ENCODE data around the gene OBI1.

The OBI1 gene

DNA sequence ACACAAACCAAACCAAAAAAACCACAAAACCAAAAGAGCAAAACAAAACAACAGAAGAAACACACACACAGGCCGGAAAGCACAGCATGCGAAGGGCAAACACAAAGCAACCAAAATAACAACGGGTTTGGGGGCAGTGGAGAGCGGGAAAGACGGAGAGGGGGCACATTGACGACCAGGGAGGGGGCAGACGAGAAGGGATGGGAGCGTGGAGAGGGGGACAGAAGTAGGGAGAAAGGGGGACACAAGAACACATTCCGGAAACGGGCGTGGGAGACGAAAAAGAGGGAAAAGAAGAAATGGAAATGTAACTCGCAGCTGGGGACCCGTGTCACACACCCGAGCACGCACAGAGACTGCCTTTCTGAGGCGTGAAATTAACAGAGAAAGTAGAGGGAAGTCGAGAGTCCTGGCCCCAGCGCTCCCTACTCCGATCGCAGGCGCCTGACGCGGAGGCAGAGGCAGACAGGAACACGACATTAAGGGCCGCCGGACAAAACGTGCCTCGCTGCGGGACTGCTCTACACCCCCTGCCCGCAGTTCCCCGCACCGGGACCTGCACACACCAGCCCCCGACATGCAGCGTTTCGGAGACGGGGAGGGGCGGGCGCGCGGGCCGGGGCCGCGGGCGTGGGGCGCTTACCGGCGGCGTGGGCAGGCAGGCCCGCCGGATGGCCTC lies 56.3 kb downstream of the OBI1 start:
- DNase-seq, result no peak

DNA sequence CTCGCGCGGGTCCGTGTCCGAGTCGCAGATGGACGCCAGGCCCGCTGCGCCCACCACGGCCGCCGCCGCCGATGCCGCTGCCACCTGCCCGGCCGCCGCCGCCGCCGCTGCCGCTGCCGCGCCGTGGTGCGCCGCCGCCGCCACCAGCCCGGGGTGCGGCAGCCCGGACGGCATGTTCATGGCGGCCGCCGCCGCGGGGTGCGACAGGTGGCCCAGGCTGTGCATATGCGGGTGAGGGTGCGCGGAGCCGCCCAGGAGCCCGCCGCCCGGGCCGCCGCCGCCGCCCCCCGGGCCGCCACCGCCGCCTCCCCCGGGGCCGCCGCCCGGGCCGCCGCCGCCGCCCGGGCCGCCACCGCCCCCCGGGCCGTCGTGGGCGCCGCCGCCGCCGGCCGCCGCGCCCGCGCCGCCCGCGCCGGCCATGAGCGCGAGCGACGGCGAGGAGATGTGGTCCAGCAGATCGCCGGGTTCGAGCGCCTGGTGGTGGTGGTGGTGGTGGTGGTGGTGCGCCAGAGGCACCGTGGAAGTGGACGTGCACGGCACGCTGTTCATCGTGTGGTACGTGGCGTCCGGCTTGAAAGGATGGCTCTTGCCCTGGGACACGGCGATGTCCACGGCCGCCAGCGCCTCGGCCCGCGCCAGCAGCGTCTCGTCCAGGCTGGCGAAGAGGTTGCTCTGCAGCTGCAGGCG lies 56.9 kb downstream of the OBI1 start:
- DNase-seq, result no peak

DNA sequence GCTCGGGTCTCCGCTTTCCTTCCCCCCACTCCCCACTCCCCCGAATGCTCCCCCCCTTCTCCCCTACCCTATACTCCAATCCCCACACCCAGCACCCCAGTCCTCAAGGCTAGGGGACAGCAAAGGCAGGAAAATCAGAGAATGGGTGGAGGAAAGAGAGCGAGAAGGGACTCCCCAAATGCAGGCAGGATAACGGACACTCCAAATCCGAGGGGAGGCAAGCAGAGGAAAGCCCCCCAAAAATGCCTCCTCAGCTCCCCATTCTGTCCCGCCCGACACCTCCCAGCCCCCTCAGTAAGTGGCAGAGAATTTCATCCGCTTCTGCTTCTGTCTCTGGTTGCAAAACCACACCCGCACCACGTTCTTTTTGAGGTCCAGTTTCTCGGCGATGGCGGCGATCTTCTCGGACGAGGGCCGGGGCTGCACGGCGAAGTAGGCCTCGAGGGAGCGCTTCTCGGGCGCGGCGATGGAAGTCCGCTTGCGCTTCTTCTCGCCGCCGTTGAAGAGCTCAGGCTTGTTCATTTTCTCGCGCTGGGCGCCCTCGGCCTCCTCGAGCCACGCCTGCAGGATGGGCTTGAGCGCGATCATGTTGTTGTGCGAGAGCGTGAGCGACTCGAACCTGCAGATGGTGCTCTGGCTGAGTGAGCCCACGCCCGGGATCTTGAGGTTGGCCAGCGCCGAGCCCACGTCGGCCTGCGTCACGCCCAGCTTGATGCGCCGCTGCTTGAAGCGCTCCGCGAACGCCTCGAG lies 57.7 kb downstream of the OBI1 start:
- DNase-seq, result no peak

DNA sequence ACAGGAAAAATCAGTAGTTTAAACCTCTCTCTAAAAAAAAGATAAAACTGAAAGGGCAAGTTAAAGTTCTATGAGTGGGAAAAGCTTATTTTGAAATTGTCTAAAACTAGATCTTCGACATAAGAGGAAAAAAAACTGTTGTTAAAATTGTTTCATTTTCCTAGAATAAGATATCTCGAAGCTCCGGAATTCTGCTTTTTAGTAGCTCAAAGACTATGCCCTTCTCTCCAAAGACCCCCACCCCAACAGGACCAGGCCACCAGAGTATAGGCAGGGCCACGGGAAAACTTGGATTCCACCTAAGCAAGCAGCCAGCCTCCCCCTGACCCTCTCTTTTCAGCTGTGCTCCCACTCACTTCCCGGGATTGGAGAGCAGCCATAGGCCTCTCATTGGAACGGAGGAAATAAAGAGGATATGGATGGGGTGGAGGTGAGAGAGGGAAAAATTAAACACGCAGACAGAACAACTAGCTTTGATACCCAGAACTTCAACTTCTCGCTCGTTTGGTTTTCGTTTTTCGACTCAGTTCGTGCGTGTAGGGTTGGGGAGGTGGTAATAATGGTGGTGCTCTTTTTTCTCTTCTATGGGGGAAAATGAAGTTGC lies 58.6 kb downstream of the OBI1 start:
- no peak for DNase-seq

DNA sequence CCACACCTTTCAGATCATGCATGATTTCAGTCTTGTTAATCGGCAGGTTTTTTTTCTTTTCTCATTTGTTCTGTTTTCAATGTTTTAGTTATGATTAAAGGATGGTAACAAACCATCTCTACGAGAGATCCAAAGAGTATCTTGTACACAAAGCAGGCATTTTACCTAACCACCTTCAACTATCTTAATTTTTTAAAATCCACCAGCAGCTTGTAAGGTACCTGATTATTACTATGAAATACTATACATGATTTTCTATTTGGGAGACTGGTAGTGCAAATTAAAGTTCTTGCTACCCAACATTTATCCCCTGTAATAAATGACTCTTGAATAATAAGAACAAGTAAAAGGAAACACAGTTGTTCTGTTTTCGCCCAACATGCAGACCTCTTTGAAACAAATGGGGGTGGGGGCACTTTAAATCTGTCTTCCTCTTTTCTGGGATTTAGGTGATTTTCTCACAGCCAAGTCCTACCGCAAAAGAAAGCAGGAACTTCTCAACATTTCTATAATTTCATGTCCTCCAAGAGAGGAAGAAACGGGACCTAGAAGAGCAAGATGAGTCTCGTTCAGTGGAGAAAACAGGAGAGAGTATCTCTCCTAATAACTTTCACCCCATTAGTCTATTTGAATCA lies 59.2 kb downstream of the OBI1 start:
- DNase-seq, result no peak

DNA sequence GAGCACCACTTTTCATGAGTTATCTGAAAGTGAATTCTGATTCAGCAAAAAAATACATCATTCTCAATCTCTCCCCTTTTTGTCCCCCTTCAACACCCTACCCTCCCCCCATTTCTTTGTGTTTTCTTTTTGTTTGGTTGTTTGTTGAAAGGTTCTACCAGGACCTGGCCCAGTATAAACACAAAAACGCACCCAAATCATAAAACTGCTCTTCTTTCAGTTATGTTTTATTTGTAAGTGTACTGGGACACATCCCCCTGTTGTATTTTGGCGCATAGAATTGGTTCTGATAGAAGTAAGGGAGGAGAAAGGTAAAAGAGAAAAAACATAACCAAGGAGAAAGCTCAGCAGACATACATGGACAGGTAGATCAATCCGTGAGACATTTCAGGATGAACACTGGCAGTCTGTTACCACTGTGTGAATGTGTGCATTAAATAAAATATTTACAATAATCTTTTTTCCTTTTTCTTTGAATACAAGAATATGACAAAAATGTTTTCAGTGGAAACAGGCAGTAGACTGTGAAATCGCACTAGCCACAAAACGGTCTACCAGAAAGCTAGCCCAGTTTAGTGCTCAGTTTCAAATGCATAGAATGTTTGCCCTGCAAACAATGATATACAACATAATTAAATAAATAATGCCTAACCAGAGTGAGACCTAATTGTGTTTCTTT lies 59.9 kb downstream of the OBI1 start:
- no peak for DNase-seq

DNA sequence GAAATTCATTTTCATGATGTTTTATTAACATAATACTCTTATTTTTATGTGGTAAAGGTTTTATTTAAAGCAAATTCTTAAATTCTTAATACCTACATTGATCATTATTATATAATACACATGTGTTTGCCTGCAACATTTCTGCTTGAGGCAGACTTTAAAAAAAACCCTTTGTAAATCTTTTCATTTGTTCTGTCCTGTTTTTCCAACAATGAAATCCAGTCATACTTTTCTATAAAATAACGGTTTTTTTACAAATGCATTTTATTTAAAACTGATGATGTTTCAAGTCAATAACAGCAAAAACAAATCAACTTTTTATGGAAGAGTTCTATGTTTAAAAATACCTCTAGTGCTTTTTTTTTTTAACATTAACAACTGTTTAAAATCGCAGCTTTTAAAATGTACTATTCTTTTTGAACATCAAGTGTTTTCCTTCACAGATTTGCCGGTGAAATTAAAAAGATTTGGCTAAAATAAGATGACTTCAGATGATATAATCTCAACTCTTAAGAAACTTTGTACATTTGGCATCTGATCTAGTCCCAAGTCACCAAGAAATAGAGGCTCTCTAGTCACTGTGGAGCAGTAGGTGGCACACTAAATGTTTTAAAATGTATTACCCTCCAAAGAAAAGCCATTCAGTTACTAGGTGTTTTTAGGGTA lies 60.7 kb downstream of the OBI1 start:
- DNase-seq, result no peak

DNA sequence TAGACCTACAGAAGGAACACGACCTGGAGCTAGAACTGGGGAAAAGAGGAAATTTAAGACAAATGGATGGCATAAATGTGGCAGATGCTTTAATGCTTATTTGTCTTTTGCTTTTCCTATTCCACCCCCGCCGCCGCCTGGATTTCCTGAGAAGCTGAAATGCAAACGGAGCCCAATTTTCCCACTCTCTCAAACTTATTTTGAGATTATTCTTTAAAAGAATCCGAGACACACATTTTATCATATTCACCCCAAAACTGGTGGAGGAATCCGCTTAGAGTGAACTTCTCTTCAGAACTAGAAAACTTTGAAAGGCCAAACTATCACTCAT lies 61.4 kb downstream of the OBI1 start:
- DNase-seq, result no peak

DNA sequence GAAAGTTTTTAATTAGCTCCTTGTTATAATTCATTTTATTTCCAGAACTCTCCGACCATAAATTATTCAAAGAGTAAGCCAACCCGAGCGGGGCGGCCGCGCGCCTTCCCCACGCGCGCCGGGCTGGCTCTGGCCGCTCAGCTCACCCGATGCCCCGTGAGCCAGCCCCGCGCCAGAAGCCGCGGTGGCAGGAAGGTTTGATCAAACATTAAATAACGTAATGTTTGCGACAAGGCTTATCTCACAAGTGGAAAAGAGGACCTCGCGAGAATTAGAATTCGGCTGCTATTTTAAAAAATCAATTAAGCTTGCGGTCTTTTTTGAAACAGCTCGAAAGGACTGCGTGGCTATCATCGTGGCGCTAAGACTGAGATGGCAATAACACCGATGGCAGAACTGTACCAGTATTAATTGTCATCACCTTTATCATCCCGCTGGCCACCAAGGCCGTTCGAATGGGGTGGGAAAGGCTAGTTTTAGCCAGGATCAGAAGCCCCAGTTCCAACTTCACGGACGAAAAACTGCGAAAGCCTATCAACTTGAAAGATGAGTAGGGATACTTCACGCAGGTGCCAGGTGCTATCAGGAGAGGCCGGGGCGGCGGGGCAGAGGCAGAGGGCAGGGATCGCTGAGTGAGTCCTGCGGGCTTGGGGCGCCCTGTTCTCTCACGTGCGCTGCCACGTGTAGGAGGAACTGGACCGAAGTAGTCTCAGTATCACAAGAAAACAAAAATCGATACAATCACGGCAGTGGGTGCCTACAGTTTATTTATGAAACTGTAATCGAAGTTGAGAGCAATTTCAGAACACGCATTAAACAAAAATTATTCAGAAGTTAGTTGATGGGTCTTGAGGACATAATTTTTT lies 62.0 kb downstream of the OBI1 start:
- no peak for DNase-seq

DNA sequence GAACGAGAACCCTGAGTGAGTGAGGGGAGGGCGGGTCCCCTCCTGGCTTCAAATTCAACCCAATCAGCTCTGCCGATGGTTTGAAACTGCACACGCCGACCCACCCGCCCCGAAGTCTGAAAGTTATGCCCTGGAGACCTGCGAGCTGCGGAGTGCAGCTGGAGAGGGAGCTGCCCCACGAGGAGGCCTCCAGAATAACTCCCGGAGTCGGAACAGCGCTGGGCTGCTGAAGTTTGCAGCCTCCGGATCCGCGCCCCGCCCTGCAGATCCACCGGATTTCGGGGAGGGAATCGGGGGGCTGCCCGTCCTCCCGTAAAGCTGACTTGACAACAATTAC lies 62.6 kb downstream of the OBI1 start:
- no peak for DNase-seq

DNA sequence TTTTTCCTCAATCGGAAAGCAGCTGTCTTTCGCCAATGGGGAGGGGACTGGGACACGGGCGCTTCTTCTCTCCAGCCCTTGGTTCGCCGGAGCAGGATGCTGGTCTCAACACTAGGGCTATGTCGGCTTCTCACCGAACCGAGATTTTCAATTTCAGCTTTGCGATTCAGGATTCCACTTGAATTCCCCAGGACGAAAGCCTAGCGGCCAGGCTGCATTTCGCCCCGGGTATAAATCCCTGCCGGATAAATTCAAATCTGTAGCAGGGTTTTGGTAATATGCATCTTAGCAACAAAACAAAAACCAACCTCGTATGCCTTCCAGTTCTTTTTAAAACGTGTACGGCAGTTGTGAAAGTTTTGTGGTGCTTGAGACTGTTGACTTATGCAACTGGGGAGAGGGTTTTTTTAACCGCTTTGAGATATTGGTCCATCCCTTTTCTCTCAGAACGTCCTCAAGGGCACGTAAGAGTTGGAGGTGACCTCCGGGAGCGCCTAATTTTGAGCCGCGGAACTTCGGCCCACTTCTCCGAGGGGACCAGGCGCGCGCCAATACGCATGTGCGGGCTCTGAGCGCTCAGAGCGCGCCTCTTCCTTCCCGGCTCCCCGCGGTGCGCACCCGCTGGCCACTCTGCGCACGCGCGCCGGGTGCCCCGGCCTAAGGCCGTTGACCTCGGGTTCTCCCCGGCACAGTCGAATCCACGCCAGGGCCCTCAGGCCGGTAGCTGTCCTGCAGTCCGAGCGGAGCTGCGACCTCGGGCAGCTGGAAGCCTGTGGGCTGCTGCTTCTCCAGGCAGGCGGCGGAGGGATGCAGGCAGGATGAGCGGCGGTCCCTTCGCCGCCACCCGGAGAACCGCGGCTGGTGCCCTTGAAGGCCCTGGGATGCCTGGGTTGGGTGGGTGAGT lies 63.2 kb downstream of the OBI1 start:
- DNase-seq, result no peak

DNA sequence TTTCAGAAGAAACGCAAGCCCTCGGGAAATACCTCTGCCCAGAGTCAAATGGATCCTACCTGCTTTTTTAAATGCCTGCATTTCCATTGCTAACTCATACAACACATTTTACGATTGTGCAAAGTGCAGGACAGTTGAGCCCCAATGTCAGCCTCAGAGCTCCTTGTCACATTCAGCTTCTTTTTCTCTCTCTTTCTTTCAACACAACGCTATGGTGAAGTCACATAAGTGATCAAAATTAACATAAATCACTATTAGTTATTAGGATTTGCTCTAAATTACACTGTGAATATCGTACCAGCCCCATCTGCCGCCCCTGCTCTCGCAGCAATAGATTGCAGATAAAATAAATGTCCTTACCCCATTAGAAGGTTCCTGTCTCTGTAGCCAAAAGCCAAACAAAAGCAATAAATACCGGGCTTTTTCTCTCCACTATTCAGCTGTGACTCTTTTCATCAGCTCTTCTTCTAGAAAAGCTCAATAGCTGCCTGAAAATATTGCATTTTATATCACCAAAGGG lies 64.4 kb downstream of the OBI1 start:
- DNase-seq, result no peak

DNA sequence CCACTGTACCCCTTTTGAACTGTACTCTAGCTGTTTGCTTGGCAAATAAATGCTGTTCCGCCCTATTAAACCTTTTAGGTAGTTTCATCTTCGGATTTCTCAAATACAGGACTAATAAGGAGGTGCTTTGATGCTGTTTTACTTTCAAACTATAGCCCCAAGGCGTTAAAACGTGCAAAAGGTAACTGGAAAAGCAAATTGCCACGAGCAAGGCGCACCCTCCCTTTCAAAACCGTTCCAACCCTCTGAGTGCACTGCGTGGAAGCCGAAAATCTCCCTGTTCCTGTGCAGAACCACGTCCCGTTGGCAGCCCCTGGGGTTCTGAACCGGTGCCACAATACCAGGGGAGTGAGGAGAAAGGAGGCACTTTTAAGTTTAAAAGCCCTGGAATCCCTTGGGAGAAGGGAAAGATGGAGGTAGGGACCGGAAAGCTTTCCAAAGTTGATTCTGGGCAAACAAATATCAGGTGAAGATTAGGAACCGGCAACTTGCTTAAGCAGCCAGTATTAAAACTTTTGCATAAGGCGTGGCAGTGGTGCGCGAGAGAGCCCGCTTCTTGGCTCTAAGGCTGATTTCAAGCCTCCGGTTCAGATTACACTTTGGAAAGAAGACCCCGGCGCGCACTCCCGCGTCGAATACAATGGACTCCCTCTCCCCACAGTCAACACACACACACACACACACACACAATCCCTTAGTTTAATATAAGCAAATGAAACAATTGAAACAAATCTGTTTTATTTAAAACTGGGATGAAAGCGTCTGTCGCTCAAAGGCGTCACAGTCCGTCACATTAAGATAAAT lies 65.1 kb downstream of the OBI1 start:
- no peak for DNase-seq

DNA sequence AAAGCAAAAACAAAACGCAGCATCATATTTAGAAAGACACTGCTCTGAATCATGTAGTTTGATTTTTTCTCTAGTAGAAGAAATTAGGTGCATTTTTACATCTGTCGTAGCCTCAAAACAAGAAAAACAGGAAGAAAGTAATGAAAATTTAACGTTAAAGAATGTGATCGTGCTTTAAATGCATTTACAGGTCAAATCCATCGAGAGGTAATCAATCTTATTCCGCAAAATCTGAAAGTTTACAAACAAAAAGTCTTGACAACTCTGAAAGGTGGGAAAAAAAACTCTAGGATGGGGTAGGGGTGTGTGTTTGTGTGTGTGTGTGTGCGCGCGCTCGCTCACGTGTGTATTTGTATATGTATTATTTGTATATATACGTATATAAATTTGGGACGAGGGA lies 65.8 kb downstream of the OBI1 start:
- DNase-seq, result no peak

DNA sequence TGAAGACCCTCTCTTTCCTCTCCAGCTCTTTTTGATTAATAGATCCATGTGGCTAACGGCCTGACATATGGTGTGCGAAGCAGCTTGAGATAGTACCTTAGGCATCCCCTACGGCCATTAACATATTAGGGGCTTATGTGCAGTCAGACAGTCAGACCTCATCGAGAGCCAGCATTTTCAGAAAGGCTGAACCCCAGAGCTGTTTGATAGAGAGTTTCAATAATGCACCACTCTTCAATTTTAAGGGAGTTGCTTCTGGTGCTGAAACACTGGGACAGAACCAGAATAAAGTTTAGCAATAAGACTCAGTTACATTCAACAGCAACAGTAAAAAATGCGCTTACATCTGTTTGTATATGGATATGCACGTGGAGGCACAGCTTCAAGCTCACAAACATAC lies 66.4 kb downstream of the OBI1 start:
- peak; percentile 72 for DNase-seq

DNA sequence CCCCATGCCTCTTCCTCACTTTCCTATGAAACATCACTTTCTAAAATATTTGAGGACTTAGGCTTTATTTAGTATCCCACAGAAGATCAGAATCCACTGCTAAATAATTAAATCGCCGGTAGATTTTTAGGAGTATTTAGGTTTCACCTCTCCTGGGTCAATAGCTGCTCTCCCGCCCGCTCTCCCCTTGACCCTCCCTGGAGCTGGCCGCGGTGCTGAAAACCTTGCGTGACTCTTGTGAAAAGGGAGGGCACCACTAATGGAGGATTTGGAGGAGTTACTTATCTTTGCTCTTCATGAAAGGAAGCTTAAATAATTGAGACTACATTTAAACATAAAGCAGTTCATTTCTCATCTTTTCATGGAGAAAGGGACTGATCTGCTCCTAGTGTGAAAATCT lies 69.7 kb downstream of the OBI1 start:
- DNase-seq, result no peak

DNA sequence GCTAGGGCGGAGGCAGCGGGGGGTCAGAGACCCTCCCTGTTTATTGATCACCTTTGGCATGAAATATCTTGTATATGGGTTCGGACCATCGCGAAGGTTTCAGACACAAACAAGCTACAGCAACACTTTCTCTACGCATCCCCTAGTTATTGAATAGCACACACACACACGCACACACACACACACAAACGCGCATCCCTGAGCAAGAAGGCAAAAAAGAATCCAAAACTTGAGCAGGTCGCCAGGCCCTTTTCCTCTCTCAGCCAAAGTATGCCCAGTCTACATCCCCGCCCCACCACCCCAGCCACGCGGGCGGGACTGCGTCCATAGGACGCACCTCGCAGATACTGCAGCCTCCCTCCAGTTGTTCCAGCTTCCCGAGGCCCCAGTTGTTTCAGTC lies 71.6 kb downstream of the OBI1 start:
- no peak for DNase-seq

DNA sequence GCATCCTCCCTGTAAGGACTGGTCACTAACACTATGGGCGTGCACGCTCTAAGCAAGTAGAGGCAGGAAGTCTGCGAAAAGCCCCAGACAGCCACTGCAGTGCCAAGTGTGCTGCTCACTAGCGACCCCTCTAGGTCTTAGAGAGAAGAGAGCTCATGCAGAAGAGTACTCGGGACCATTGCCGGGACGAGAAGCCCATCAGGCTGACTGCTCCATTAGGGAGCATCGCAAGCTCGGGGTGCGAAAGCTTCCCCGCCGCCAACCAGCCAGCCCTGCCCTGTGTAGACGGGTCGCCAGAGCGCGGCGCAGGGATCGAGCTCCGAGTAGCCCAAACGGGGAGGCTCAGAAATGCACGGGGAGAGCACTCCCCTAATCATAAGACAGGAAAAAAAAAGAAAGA lies 72.2 kb downstream of the OBI1 start:
- DNase-seq, result no peak

DNA sequence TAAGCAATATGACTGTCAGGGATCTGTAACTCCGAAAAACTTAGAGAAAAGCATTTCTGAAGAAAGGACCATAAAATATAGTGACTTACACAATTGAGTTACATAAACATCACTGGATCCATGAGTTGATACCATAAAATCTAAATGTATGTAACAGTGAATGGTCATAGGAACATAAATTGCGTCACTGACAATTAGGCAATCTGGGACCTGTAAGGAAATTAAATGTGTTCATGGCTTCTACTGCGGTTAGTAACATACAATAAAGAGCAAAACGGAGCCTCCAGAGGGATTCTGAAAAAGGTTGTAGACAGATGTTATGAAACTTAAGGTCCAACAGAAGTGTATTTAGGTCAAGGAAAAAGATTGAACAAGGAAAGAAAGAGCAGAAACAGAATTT lies 82.7 kb downstream of the OBI1 start:
- no peak for DNase-seq

All from NCI-H524 treated with DMSO at 0.1 percent for 48 hours (cell line).